ENCODE data around the gene SNAI1. TPM values are rescaled to one million over a fixed set of nuclear protein-coding genes. Genes with fewer than 3 reads are reported as not detected.
"Not testable (repeated sequence)": the region's sequence is repeated elsewhere in the genome, so short reads cannot be mapped to it uniquely, and the experiment has no call there.

SNAI1 gene
- total RNA-seq, 4 donors from 2014 or later: 0.32 to 0.41 (median 0.40) TPM; not detected in 1

GRCh38 chr20:49995586-49995985 is 12.8 kb downstream of the SNAI1 start:
- Histone ChIP-seq H3K4me3 (no peak overlapping the region), H3K4me1 (peaks cover 0 to 1% (median under 1%) of the 10 kb centered on the region in 4 donors), H3K27ac (no peak overlapping the region), H3K36me3 (no peaks in the 10 kb centered on the region), H3K27me3 (no peaks in the 10 kb centered on the region), H3K9me3 (no peaks in the 10 kb centered on the region)
- DNase-seq: no peak
- intact Hi-C loops (cut with DNase I; ENCODE audit: low total_unique reads): no loop called here
- 91% methylated on average over 3 of the region's 3 CpGs; no CpG with 5 or more reads in 1 of the 2 donors for WGBS, 2 donors (ENCODE audit: low coverage in 1 of 2)
- TF ChIP-seq POLR2A (IDR thresholded peaks at IDR 0.05): no peak
- no peak for TF ChIP-seq CTCF (IDR thresholded peaks at IDR 0.05)
- no peak for TF ChIP-seq POLR2AphosphoS5 (IDR thresholded peaks at IDR 0.05)
- TF ChIP-seq EP300 (IDR thresholded peaks at IDR 0.05; ENCODE audit: low read depth): no peak
- in situ Hi-C loops (cut with MboI; ENCODE audit: low pct_ligation_motif_present in 1 of 4, low pct_unique_long_range_greater_than_20kb in 1 of 4, low sequenced_read_pairs in 3 of 4): no loop called here

GRCh38 chr20:49998478-49999188 is 15.9 kb downstream of the SNAI1 start:
- H3K9me3 ChIP-seq; in situ Hi-C loops (cut with MboI; ENCODE audit: low pct_ligation_motif_present in 1 of 4, low pct_unique_long_range_greater_than_20kb in 1 of 4, low sequenced_read_pairs in 3 of 4); H3K4me3 ChIP-seq; intact Hi-C loops (cut with DNase I; ENCODE audit: low total_unique reads); H3K36me3 ChIP-seq; H3K4me1 ChIP-seq; DNase-seq; H3K27me3 ChIP-seq; H3K27ac ChIP-seq: not testable (repeated sequence)
- WGBS, 2 donors (ENCODE audit: low coverage in 1 of 2): 87 to 88% methylated on average over 7 to 15 of the region's 15 CpGs

GRCh38 chr20:49999329-49999728 is 16.5 kb downstream of the SNAI1 start:
- intact Hi-C loops (cut with DNase I; ENCODE audit: low total_unique reads): no loop called here
- no peak for TF ChIP-seq CTCF (IDR thresholded peaks at IDR 0.05)
- no peak for TF ChIP-seq POLR2A (IDR thresholded peaks at IDR 0.05)
- TF ChIP-seq EP300 (IDR thresholded peaks at IDR 0.05; ENCODE audit: low read depth): no peak
- TF ChIP-seq POLR2AphosphoS5 (IDR thresholded peaks at IDR 0.05): no peak
- H3K9me3 ChIP-seq: no peaks in the 10 kb centered on the region
- 73% methylated on average over 7 of the region's 7 CpGs; no CpG with 5 or more reads in 1 of the 2 donors for WGBS, 2 donors (ENCODE audit: low coverage in 1 of 2)
- H3K27ac ChIP-seq: no peak overlapping the region
- H3K4me3 ChIP-seq: no peak overlapping the region
- DNase-seq: no peak
- no peaks in the 10 kb centered on the region for H3K27me3 ChIP-seq
- H3K4me1 ChIP-seq: no peaks in the 10 kb centered on the region
- in situ Hi-C loops (cut with MboI; ENCODE audit: low pct_ligation_motif_present in 1 of 4, low pct_unique_long_range_greater_than_20kb in 1 of 4, low sequenced_read_pairs in 3 of 4): no loop called here
- H3K36me3 ChIP-seq: no peaks in the 10 kb centered on the region

GRCh38 chr20:50000548-50001222 is 17.9 kb downstream of the SNAI1 start:
- H3K4me1 ChIP-seq; H3K27ac ChIP-seq; H3K9me3 ChIP-seq; H3K27me3 ChIP-seq; intact Hi-C loops (cut with DNase I; ENCODE audit: low total_unique reads); DNase-seq; H3K4me3 ChIP-seq; H3K36me3 ChIP-seq; in situ Hi-C loops (cut with MboI; ENCODE audit: low pct_ligation_motif_present in 1 of 4, low pct_unique_long_range_greater_than_20kb in 1 of 4, low sequenced_read_pairs in 3 of 4): not testable (repeated sequence)
- WGBS, 2 donors (ENCODE audit: low coverage in 1 of 2): 36 to 74% methylated on average over 5 to 14 of the region's 14 CpGs

- no peak overlapping the region for H3K4me3 ChIP-seq
- no peaks in the 10 kb centered on the region for H3K36me3 ChIP-seq
- H3K27ac ChIP-seq: no peak overlapping the region
- DNase-seq: no peak
- intact Hi-C loops (cut with DNase I; ENCODE audit: low total_unique reads) (no loop called here), in situ Hi-C loops (cut with MboI; ENCODE audit: low pct_ligation_motif_present in 1 of 4, low pct_unique_long_range_greater_than_20kb in 1 of 4, low sequenced_read_pairs in 3 of 4) (no loop called here)
- no peaks in the 10 kb centered on the region for H3K27me3 ChIP-seq
- H3K9me3 ChIP-seq: no peaks in the 10 kb centered on the region
- TF ChIP-seq POLR2A (IDR thresholded peaks at IDR 0.05) (no peak), POLR2AphosphoS5 (IDR thresholded peaks at IDR 0.05) (no peak), EP300 (IDR thresholded peaks at IDR 0.05; ENCODE audit: low read depth) (no peak), CTCF (IDR thresholded peaks at IDR 0.05) (no peak)
- H3K4me1 ChIP-seq: no peaks in the 10 kb centered on the region
- WGBS, 2 donors (ENCODE audit: low coverage in 1 of 2): 80 to 86% methylated on average over 3 to 9 of the region's 9 CpGs
These were observed 19.1 kb downstream of the SNAI1 start for GRCh38 chr20:50001784-50002311.

Measured in transverse colon (tissue), 4 donors.